ENCODE measurements around the gene NCMAP.

Gene NCMAP

DNA sequence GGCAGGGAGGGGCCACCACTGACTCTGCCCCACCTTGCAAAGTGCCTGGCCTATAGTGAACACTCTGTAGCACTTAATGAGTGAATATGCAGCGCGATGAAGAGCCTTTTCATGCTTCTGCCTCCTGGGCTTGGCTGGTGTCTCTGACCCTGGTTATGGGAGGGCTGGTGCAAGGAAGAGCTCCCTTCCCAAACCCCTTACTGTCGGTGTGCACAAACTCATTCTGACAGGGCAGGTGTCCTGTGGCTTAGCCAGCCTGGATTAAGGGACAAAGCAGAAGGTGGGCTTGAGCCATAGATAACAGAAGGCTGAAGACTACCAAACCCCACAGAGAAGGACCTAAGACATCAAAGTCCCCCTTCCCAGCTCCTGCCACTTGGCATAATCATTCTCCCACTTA is 2.0 kb upstream of the NCMAP start:
- TF ChIP-seq, protein P1, sequence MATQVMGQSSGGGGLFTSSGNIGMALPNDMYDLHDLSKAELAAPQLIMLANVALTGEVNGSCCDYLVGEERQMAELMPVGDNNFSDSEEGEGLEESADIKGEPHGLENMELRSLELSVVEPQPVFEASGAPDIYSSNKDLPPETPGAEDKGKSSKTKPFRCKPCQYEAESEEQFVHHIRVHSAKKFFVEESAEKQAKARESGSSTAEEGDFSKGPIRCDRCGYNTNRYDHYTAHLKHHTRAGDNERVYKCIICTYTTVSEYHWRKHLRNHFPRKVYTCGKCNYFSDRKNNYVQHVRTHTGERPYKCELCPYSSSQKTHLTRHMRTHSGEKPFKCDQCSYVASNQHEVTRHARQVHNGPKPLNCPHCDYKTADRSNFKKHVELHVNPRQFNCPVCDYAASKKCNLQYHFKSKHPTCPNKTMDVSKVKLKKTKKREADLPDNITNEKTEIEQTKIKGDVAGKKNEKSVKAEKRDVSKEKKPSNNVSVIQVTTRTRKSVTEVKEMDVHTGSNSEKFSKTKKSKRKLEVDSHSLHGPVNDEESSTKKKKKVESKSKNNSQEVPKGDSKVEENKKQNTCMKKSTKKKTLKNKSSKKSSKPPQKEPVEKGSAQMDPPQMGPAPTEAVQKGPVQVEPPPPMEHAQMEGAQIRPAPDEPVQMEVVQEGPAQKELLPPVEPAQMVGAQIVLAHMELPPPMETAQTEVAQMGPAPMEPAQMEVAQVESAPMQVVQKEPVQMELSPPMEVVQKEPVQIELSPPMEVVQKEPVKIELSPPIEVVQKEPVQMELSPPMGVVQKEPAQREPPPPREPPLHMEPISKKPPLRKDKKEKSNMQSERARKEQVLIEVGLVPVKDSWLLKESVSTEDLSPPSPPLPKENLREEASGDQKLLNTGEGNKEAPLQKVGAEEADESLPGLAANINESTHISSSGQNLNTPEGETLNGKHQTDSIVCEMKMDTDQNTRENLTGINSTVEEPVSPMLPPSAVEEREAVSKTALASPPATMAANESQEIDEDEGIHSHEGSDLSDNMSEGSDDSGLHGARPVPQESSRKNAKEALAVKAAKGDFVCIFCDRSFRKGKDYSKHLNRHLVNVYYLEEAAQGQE (IDR thresholded peaks at IDR 0.05; ENCODE audit: insufficient read depth in 1 of 2, low read depth in 2 of 2, low read length in 2 of 2) = no peak
- no peak for TF ChIP-seq TAF1 (IDR thresholded peaks at IDR 0.05; ENCODE audit: borderline replicate concordance, insufficient read depth, low read length)
- no peak for TF ChIP-seq SIN3A (IDR thresholded peaks at IDR 0.05; ENCODE audit: borderline replicate concordance, insufficient read depth, low read length)
- TF ChIP-seq POLR2AphosphoS5 (IDR thresholded peaks at IDR 0.05; ENCODE audit: low read depth, low read length) = no peak
- TF ChIP-seq FOXP2 (optimal IDR thresholded peaks at IDR 0.05; ENCODE audit: borderline replicate concordance, extremely low read depth, extremely low read length, insufficient read depth) = no peak

DNA sequence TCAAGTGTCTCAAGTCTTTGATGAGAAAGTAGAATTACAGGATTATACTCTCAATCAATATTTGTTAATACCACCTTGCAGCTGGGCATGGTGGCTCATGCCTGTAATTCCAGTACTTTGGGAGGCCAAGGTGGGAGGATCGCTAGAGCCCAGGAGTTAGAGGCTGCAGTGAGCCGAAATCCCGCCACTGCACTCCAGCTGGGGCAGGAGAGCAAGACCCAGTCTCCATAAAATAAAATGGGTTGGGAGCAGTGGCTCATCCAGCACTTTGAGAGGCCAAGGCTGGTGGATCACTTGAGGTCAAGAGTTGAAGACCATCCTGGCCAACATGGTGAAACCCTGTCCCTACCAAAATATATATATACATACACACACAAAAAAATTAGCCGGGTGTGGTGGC is 1.2 kb upstream of the NCMAP start:
- TF ChIP-seq, protein P1 (IDR thresholded peaks at IDR 0.05; ENCODE audit: insufficient read depth in 1 of 2, low read depth in 2 of 2, low read length in 2 of 2) = no peak
- TF ChIP-seq POLR2AphosphoS5 (IDR thresholded peaks at IDR 0.05; ENCODE audit: low read depth, low read length) (no peak), FOXP2 (optimal IDR thresholded peaks at IDR 0.05; ENCODE audit: borderline replicate concordance, extremely low read depth, extremely low read length, insufficient read depth) (no peak), TAF1 (IDR thresholded peaks at IDR 0.05; ENCODE audit: borderline replicate concordance, insufficient read depth, low read length) (no peak), SIN3A (IDR thresholded peaks at IDR 0.05; ENCODE audit: borderline replicate concordance, insufficient read depth, low read length) (no peak)

DNA sequence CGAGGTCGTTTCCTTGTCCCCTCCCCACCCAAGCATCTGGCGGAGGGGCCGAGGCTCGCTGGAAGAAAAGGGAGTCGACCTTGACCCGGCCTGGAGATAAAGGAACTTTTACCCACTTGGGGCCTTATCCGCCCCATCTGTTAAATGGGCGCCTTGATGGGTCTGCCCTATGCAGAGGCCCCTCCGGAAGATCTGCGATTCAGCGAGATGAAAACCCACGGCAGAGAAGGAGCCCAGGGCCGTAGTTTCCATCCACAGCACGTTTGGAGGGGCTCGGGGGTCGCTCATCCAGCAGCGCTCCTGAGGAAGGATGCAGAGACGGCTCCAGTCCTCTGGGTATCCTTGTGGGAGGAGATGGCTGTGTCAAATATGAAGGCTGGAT is 518 bp downstream of the NCMAP start:
- TF ChIP-seq POLR2AphosphoS5 (IDR thresholded peaks at IDR 0.05; ENCODE audit: low read depth, low read length) (no peak), TAF1 (IDR thresholded peaks at IDR 0.05; ENCODE audit: borderline replicate concordance, insufficient read depth, low read length) (no peak), FOXP2 (optimal IDR thresholded peaks at IDR 0.05; ENCODE audit: borderline replicate concordance, extremely low read depth, extremely low read length, insufficient read depth) (no peak), SIN3A (IDR thresholded peaks at IDR 0.05; ENCODE audit: borderline replicate concordance, insufficient read depth, low read length) (no peak)
- TF ChIP-seq, protein P1 (IDR thresholded peaks at IDR 0.05; ENCODE audit: insufficient read depth in 1 of 2, low read depth in 2 of 2, low read length in 2 of 2) = no peak

DNA sequence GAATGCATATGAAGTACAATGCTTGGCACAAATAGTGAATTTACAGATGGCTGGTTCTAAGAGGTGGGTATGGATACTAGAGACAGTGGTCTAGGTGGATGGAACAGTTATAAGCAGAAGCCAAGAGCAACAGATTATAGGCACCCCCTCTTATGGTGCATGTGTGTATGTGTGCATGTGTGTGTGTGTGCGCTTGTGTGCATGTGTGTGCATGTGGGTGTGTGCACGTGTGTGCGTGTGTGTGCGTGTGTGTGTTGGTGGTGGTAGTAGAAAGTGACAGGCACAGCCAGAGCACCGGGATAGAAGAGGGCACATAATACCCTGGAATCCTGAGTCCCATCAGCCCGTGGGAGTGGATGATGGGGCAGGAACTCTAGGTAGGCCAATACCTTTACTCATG is 1.3 kb downstream of the NCMAP start:
- no peak for TF ChIP-seq TAF1 (IDR thresholded peaks at IDR 0.05; ENCODE audit: borderline replicate concordance, insufficient read depth, low read length)
- TF ChIP-seq SIN3A (IDR thresholded peaks at IDR 0.05; ENCODE audit: borderline replicate concordance, insufficient read depth, low read length) = no peak
- TF ChIP-seq, protein P1 (IDR thresholded peaks at IDR 0.05; ENCODE audit: insufficient read depth in 1 of 2, low read depth in 2 of 2, low read length in 2 of 2) = no peak
- no peak for TF ChIP-seq FOXP2 (optimal IDR thresholded peaks at IDR 0.05; ENCODE audit: borderline replicate concordance, extremely low read depth, extremely low read length, insufficient read depth)
- no peak for TF ChIP-seq POLR2AphosphoS5 (IDR thresholded peaks at IDR 0.05; ENCODE audit: low read depth, low read length)

DNA sequence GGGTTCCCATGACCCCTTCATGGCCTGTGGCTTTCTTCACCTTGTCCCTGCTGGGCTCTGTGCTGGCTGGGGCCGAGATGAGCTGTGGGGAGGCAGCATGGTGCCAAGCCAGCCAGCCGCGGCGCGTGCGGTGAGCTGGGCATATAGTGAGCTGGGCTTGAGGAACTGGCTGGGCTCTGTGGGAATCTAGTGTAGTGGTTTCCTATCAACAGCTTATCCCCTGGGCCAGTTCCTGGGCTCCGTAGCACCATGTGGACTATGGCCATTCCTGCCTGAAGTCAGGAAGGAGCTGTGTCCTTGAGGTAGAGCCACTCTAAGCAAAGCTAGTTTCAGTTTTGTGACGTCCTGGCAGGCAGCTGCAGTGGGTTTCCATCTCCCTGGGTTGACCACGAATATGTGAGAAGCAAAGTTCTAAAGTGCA is 1.8 kb downstream of the NCMAP start:
- TF ChIP-seq FOXP2 (optimal IDR thresholded peaks at IDR 0.05; ENCODE audit: borderline replicate concordance, extremely low read depth, extremely low read length, insufficient read depth) (no peak), POLR2AphosphoS5 (IDR thresholded peaks at IDR 0.05; ENCODE audit: low read depth, low read length) (no peak), SIN3A (IDR thresholded peaks at IDR 0.05; ENCODE audit: borderline replicate concordance, insufficient read depth, low read length) (no peak), TAF1 (IDR thresholded peaks at IDR 0.05; ENCODE audit: borderline replicate concordance, insufficient read depth, low read length) (no peak)
- TF ChIP-seq, protein P1 (IDR thresholded peaks at IDR 0.05; ENCODE audit: insufficient read depth in 1 of 2, low read depth in 2 of 2, low read length in 2 of 2) = no peak

All from PFSK-1 (cell line).